OCI-LY7 (cell line): ENCODE results near the gene FAM3C.

Experiments
- EZH2phosphoT487 ChIP-seq: fragments of 200-600 bp; sonication (generic); IDR thresholded peaks from 2 replicates; pipeline ENCODE4 v1.6.1; 2018; ENCODE audit warnings: low read depth, borderline replicate concordance, mild to moderate bottlenecking, mixed run types, antibody characterized with exemption, low read length, moderate library complexity, mixed read lengths
- TF ChIP-seq, protein P1 (sequence below): fragments of 200-600 bp; sonication (generic); conservative IDR thresholded peaks from 2 replicates; pipeline ENCODE4 v1.5.1; 2014; ENCODE audit warnings: mild to moderate bottlenecking, antibody characterized with exemption, low read length, moderate library complexity, mixed read lengths

DNA sequence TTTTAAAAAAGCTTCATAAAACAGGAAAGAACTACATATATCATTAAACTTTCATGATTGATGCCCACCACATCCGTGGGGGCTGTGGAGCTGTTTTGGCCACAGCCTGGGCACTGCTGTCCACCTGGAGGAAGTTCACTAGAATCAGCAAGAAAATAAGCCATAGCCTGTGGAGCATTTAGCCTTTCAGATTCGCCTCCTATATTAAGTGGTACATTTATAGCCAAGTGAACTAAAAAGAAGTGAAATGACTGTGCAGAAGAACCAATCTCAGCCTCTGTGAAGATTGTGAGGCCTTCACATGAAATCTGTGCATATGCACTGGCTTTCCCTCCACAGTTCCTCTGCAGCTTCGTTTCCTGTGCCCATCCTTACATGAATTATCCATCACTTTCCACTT, 43.8 kb downstream of the FAM3C start:
- TF ChIP-seq, protein P1, sequence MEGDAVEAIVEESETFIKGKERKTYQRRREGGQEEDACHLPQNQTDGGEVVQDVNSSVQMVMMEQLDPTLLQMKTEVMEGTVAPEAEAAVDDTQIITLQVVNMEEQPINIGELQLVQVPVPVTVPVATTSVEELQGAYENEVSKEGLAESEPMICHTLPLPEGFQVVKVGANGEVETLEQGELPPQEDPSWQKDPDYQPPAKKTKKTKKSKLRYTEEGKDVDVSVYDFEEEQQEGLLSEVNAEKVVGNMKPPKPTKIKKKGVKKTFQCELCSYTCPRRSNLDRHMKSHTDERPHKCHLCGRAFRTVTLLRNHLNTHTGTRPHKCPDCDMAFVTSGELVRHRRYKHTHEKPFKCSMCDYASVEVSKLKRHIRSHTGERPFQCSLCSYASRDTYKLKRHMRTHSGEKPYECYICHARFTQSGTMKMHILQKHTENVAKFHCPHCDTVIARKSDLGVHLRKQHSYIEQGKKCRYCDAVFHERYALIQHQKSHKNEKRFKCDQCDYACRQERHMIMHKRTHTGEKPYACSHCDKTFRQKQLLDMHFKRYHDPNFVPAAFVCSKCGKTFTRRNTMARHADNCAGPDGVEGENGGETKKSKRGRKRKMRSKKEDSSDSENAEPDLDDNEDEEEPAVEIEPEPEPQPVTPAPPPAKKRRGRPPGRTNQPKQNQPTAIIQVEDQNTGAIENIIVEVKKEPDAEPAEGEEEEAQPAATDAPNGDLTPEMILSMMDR, result no peak
- TF ChIP-seq EZH2phosphoT487, result no peak
